T-helper 22 cell (primary cell): ENCODE data around the gene CA6.
"Not testable (repeated sequence)": the region's sequence is repeated elsewhere in the genome, so short reads cannot be mapped to it uniquely, and the experiment has no call there.

Experiments used
- DNase-seq: peaks from one replicate; pipeline ENCODE4 v3.0.0-alpha.2; 2020; ENCODE audit warnings: low read depth

CA6 gene

DNA sequence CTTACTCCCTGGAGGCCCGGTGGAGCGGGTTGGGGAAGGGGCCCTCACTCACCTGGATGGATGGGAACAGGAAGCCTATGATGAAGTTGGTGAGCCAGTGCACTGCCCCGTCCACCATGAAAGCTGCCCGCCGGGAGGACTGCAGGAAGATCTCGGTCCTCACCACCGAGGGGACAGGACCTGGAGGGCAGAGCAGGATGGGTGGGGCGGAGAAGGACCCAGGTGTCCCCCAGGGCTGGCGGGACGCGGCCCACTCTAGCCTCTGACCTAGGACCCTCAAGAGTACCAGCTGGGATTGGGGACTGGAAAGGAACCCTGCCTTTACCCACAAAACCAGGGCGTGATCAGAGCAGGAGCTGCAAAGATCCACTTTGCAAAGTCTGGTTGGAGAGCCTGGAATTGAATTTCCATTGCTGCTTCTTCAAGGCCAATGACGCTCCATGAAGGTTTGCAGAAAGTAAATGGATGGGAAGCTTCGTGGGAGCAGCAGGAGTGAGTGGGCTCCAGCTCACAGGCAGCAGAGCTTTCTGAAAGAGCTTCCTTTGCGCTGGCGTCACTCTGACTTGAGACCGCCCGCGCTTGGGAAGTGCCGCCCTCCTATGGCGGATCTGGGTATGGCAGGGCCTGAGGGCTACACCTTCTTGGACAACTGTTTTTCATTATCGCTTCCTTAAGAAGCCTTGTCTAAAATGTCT lies 59.2 kb downstream of the CA6 start:
- peak; percentile 25 for DNase-seq

DNA sequence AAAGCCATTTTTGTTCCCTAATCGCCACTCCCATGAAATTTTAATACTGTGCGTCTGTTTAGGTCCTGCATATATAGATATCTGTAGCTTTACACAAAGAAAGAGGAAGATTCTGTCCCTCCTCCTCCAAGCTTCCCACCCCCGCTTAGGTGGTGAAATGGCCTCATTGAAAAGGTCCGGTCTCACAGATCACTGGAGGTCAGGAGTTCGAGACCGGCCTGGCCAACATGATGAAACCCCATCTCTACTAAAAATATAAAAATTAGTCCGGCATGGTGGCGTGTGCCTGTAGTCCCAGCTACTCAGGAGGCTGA lies 59.7 kb downstream of the CA6 start:
- DNase-seq: no peak

DNA sequence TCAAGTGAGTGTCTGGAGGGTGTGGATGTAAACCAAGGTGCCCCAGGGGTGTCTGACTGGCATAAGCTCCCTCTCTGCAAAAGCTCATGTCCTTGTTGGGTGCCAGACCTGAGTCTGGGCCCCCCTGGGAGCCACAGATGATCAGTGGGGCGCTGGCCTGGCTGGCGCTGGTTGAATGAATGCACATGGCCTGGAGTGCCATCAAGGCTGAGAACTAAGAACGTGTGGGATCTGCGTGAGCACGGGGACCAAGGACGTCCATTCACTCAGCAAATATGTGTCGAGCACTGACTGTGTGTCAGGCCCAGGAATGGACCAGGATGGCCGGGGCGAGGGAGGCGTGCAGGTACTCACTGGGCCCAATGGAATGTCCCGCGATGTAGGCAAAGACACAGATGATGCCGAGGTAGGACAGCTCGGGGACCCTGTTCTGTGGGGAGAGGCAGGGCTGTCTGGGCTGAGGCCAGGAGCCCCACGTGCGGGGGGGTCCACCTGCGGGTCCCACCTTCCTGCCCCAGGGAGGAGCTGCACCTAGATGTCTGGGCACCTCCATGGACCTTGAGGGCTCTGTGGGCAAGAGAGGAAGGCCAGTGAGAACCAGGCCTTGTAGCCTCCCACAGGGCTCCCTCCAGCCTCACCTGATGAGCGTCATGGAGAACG lies 61.4 kb downstream of the CA6 start:
- no peak for DNase-seq

DNA sequence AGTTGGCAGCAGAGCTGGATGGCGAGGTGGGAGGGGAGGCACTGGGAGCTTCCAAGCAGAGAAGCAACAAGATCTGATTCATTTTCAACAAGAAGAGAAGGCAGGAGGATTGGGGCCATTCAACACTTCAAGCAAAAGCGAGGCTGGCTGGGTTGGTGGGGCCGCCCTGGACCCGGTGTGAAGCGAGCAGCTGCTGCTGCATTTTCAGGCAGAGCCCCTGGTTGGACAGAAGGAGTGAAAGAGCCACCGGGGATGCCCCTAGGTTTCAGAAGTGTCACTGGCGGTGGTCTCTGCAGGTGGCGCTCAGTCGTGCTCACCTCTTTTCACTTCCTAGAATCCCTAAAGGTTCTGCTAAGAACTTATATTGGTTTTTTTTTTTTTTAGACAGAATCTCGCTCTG lies 62.6 kb downstream of the CA6 start:
- no peak for DNase-seq

DNA sequence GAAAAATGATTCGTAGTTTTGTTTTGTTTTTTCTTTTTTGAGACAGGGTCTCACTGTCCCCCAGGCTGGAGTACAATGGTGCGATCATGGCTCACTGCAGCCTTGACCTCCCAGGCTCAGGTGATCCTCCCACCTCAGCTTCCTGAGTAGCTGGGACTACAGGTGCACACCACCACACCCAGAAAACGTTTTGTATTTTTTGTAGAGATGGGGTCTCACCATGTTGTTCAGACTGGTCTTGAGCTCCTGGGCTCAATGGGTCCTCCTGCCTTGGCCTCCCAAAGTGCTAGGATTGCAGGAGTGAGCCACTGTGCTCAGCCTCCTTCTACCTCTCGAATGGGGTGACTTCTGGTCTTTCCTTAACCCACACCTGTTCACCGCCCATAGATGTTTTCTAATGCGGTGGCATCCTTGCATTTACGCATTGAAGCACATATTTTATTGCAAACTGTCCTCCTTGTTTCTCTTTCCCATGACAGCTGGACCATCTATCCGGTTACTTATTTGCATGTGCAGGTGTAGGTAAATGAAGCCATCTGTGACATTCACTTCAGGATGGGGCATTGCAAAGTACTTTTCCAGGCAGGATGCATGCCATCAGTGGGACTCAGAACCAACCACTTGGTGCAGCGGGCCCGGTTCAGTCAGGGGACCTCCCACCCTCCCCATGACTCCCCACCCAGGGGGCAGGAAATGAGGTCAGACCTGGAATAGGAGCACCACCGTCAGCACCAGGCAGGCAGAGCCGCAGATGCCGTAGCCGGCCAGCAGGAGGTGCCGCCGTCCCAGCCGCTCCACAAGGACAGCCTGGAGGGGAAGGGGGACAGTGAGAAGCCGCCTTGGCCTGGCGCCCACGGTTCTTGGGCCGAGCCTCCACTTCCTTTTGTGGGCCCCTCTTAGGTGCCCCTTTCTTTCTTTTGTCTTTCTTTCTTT lies 64.0 kb downstream of the CA6 start:
- no peak for DNase-seq

DNA sequence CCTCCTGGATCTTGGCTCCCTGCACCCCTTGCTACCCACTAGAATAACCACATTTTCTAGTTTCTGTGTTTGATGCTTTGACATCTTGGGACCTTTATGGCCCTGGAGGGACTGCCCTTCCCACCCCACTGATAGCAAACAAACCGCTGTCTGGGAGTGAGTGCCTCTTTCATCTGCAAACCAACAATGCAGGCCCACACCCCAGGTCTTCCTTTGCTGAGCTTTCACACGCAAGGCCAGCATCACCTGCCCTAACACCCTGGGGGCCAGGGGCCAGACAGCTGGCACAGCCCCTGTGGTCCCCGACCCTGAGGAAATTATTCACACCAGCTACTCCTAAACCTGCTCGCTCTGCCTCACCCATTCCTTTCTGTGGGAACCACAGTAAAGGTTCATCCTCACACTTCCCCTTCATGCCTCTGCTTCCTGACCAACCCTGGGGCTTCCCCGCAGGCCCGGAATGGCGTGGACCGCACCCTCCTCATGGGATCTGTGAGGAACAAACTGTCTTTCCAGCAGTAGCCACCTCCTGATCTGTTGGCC lies 65.2 kb downstream of the CA6 start:
- DNase-seq: no peak

DNA sequence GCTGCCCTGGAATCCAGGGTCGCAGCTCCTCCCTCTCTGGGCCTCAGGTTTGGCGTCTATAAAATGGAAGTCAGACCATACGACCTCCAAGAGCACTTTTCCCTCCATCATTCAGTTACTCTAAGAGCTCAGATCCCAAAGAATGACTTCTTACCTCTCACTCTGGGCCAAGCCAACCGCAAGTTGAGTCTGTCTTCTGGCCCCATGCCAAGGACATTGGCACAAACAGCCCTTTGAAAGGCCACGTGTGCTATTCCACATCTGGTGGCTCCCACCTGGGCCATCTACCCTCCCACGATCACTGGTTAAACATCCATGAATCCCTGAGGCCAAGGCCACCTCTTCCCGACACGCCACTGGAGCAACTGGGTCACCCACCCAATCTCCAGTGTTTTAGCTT lies 68.2 kb downstream of the CA6 start:
- DNase-seq: no peak

DNA sequence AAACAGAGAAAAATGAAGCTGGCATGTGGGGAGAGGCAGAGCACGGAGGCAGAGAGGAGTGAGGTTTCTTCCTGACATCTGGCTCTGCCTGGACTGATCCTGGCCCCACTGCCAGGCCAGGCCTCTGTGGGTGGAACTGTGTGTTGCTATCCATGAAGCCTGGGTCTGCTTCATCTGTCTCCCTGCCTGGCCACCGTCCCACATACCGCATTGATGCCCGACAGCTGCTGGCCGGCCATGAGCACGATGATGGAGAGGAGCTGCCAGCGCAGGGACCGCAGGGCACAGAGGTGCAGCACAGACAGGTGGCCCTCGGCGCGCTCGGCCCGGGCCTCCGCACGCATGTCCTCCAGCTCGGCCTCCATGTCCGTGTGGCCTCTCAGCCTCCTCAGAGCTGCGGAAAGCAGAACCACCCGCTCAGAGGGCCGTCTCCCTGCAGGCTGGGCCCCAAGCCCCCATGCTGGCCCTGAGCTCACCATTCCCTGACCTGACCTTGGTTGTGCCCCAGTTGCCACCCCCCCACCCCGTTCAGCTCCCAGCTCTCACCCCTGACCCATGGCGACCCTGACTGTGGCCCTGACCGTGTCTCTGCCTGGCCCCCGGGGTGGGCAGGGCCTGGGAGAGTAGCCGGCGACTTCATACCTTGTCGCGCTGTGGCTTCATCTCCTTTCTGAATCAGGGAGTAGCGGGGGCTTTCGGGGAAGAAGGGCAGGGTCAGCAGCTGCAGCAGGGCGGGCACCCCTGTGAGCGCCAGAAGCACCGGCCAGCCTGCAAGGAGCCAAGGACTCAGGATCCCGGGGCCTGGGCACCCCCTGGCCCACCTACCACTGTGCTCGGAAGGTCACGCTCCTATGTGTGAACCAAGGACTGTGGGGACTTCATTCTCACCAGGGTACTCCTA lies 69.1 kb downstream of the CA6 start:
- no peak for DNase-seq

DNA sequence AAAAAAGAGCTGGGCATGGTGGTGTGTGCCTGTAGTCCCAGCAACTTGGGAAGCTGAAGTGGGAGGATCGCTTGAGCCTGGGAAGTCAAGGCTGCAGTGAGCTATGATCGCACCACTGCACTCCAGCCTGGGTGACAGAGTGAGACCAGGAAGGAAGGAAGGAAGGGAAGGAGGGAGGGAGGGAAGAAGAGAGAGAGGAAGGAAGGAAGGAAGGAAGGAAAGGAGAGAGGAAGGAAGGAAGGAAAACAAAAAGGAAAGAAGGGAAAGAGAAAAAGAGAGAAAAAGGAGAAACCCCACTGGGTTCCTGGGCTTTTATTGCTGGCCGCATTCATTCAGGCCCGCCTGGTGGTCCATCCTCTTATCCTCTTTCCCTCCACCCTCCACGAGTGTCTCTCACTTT lies 70.8 kb downstream of the CA6 start:
- DNase-seq: no peak

DNA sequence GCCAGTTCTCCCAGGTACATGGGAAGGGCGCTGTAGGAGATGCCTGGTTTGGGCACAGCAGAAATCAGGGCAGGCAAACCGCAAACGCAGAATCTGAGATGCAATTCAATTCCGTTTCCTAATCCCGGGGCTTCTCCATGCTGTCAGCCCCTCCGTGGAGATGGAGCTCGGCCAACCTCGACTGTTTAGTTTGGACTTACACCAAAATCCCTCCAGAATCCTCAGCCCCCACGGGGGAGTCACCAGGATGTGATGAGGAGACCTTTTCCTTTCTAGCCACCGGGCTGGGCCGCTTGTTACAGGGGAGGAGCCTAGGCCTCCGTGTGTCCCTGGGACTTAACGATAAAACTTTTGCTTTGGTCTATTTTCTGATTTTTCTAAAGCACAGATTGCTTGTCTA lies 72.7 kb downstream of the CA6 start:
- no peak for DNase-seq

DNA sequence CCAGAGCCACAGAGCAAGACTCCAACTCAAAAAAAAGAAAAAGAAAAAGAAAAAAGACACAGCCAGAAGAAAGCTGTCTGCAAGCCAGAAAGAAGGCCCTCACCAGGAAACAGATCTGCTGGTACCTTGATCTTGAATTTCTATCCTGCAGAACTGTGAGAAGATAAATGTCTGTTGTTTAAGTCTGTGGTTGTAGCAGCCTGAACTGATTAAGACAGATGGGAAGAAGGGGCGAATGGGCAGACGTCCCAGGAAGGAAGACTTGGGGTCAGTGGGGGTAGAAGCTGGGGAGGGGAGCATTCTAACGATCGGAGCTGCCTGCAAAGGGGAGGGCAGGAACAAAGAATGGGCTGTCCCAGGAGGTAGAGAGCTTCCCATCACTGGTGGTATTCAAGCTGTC lies 74.2 kb downstream of the CA6 start:
- no peak for DNase-seq

DNA sequence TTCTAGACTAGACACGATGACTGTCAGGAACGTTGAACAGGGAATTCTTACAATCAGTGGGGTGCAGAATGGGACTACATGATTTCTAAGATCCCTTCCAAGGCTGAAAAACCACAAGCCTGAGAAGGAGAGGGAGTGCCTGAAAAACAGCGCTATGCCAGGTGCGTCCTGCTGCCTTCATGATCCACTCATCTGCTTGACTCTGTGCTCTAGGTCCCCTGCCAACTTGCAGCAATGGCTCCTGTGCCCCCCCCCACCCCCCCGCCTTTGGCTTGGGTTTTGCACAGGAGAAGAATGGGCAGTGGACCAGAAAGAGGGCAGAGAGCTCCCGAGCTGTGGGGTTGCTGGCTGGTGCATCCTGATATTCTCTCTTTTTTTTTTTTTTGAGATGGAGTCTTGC lies 74.6 kb downstream of the CA6 start:
- DNase-seq: no peak

DNA sequence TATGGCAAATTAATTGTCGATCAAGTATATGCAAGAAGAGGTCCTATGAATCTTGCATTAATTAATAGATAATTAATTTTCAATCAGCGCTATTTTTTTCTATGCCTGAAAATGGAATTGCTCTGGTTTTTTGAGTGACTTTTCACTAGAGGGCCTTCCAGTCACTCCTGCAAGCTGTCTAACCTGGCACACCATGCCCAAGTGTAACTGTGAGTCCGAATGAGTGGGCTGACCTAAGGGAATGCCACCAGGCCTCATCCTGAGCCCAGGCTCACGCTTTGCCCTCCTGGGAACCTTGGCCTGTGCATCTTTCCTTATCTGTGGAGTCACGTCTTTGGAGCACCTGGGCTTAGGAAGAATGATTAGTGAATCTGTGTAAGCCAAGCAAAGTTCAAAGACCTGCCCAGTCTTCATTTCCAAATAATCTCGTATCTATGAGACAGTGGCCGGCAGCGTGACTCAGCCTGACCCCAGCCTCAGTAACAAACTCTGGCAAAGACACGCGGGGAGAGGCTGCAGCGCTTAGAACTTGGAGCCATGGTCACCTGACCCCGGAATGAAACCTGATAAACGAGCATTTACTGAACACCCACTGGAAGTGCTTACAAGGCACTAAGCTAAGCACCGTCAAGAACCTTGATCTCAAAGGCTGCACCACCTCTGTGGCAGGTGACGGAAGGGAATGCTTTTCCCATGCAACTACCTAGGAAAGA lies 76.5 kb downstream of the CA6 start:
- DNase-seq: not testable (repeated sequence)

DNA sequence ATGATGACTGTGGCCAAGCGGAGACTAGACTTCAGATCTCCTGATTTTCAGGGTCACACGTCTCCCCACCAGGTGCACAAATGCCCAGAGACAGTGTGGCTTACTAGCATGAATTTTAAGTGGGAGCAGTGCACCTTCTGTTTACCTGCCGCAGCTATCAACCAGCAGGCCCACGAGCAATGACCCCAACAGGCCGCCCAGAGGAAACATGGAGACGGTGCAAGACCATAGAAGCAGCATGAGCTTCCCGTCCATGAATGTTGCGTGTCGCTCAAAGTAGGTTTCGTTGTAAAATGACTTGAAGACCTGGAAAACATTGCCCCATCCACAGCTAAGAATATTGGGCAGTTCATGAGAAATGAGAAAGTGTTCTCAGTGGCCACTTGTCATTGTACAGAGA lies 77.1 kb downstream of the CA6 start:
- no peak for DNase-seq
